ENCODE data around the gene DOCK1.

The DOCK1 gene

DNA sequence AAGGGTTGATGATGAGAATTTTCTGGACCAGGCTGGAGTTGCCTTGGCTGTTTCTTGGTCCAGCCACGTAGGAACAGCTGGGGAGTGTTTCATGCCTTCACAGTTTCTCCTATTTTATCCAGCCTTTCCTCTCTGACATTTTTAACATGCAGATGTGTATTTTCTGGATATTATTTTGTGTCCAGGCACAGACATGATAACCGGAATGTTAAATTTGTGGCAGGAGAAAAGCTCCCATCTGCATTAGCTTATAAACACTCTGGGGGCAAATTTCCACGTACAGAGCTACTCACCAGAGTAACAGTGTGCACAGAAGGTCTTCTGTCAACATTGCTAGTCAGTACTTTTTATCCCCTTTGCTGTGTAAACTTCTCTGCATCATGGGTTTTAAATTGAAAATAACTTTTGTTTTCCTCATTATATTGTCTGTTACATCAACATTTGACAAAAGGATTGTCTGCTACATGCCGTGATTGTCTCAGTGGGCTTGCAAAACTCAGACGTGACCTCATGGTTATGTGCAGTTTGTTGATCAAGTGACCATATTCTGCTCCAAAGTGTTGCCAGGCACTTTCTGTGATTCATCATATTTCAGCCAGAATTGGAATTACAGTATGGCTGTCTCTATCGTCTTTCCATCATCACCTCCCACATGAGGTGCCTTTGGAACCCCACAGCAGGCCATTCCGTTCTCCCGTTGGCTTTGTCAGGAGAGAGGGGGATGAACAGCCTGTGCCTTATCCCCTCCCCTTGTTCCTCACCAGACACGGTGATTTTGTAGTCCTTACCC lies 249.8 kb downstream of the DOCK1 start:
- no CpG with 5 or more reads among the region's 9 CpGs for WGBS (ENCODE audit: extremely low coverage, insufficient coverage, low lambda C conversion rate)

DNA sequence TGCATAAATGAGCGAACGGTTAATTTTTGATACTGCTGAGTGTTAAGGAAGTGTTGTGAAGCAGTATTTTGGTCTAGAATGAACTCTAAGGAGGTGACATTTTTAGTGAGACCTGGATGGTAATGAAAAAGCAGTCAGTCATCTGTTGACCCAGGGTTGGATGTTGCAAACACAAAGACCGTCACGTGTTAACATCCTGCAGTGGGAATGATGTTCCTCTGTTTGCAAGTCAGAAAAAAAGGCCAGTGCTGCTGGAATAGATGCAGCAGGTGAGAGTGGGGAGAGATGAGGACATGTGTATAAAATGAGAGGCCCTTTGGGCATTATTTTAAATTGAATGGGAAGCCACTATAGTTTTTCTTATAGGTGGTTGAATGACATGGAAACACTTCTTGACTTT lies 251.9 kb downstream of the DOCK1 start:
- no CpG with 5 or more reads among the region's 4 CpGs for WGBS (ENCODE audit: extremely low coverage, insufficient coverage, low lambda C conversion rate)
- Histone ChIP-seq H2BK120ac (ENCODE audit: low read depth, low read length) (no peak overlapping the region), H3K4me1 (ENCODE audit: control insufficient read depth, low read depth, low read length) (no peaks in the 10 kb centered on the region), H4K8ac (ENCODE audit: low read depth, low read length) (no peak overlapping the region), H3K4me3 (ENCODE audit: low read length) (no peak overlapping the region), H3K27me3 (ENCODE audit: insufficient read depth, low read length, poor library complexity) (no peaks in the 10 kb centered on the region), H3K4me2 (ENCODE audit: low read length) (no peak overlapping the region), H3K23ac (ENCODE audit: low read length) (no peak overlapping the region), H3K79me1 (ENCODE audit: low read length) (peaks cover 1% of the 10 kb centered on the region), H3K4ac (ENCODE audit: low read depth, low read length) (no peak overlapping the region), H3K36me3 (ENCODE audit: control insufficient read depth, insufficient read depth, low read length) (no peaks in the 10 kb centered on the region), H2BK5ac (ENCODE audit: low read length) (no peak overlapping the region), H2BK15ac (replicated peaks; ENCODE audit: low read depth) (no peak overlapping the region), H3K79me2 (ENCODE audit: control insufficient read depth, insufficient read depth, low read length) (no peaks in the 10 kb centered on the region), H3K18ac (ENCODE audit: low read length) (no peak overlapping the region), H3K27ac (ENCODE audit: low read depth, low read length) (no peak overlapping the region), H3K56ac (ENCODE audit: low read length) (no peak overlapping the region), H4K5ac (ENCODE audit: low read length) (no peak overlapping the region), H2AK5ac (ENCODE audit: low read length) (no peak overlapping the region), H3K9ac (ENCODE audit: low read length) (no peak overlapping the region)
- no peak for DNase-seq

More for the DNA sequence above, 249.8 kb downstream of the DOCK1 start:
- no peak overlapping the region for H3K27ac ChIP-seq (ENCODE audit: low read depth, low read length)
- no peak overlapping the region for H2BK15ac ChIP-seq (replicated peaks; ENCODE audit: low read depth)
- H3K9ac ChIP-seq (ENCODE audit: low read length), result no peak overlapping the region
- H4K8ac ChIP-seq (ENCODE audit: low read depth, low read length), result no peak overlapping the region
- no peak for DNase-seq
- H3K79me1 ChIP-seq (ENCODE audit: low read length), result peaks cover 1% of the 10 kb centered on the region
- no peak overlapping the region for H4K5ac ChIP-seq (ENCODE audit: low read length)
- H3K18ac ChIP-seq (ENCODE audit: low read length), result no peak overlapping the region
- H3K4me2 ChIP-seq (ENCODE audit: low read length), result no peak overlapping the region
- no peaks in the 10 kb centered on the region for H3K27me3 ChIP-seq (ENCODE audit: insufficient read depth, low read length, poor library complexity)
- H3K4ac ChIP-seq (ENCODE audit: low read depth, low read length), result no peak overlapping the region
- no peak overlapping the region for H3K56ac ChIP-seq (ENCODE audit: low read length)
- H2BK120ac ChIP-seq (ENCODE audit: low read depth, low read length), result no peak overlapping the region
- H3K4me3 ChIP-seq (ENCODE audit: low read length), result no peak overlapping the region
- H3K23ac ChIP-seq (ENCODE audit: low read length), result no peak overlapping the region
- no peaks in the 10 kb centered on the region for H3K4me1 ChIP-seq (ENCODE audit: control insufficient read depth, low read depth, low read length)
- no peaks in the 10 kb centered on the region for H3K79me2 ChIP-seq (ENCODE audit: control insufficient read depth, insufficient read depth, low read length)
- H2BK5ac ChIP-seq (ENCODE audit: low read length), result no peak overlapping the region
- no peak overlapping the region for H2AK5ac ChIP-seq (ENCODE audit: low read length)
- no peaks in the 10 kb centered on the region for H3K36me3 ChIP-seq (ENCODE audit: control insufficient read depth, insufficient read depth, low read length)

GRCh38 chr10:127157506-127158200 lies 252.4 kb downstream of the DOCK1 start:
- Histone ChIP-seq H2BK15ac (replicated peaks; ENCODE audit: low read depth) (no peak overlapping the region), H3K4me3 (ENCODE audit: low read length) (no peak overlapping the region), H3K79me1 (ENCODE audit: low read length) (peaks cover 1% of the 10 kb centered on the region), H4K5ac (ENCODE audit: low read length) (no peak overlapping the region), H3K56ac (ENCODE audit: low read length) (no peak overlapping the region), H4K8ac (ENCODE audit: low read depth, low read length) (no peak overlapping the region), H3K18ac (ENCODE audit: low read length) (no peak overlapping the region), H2BK120ac (ENCODE audit: low read depth, low read length) (no peak overlapping the region), H3K27ac (ENCODE audit: low read depth, low read length) (no peak overlapping the region), H3K79me2 (ENCODE audit: control insufficient read depth, insufficient read depth, low read length) (no peaks in the 10 kb centered on the region), H3K4ac (ENCODE audit: low read depth, low read length) (no peak overlapping the region), H3K9ac (ENCODE audit: low read length) (no peak overlapping the region), H3K23ac (ENCODE audit: low read length) (no peak overlapping the region), H3K4me1 (ENCODE audit: control insufficient read depth, low read depth, low read length) (no peaks in the 10 kb centered on the region), H3K27me3 (ENCODE audit: insufficient read depth, low read length, poor library complexity) (no peaks in the 10 kb centered on the region), H3K4me2 (ENCODE audit: low read length) (no peak overlapping the region), H2AK5ac (ENCODE audit: low read length) (no peak overlapping the region), H2BK5ac (ENCODE audit: low read length) (no peak overlapping the region), H3K36me3 (ENCODE audit: control insufficient read depth, insufficient read depth, low read length) (no peaks in the 10 kb centered on the region)
- DNase-seq, result no peak
- no CpG with 5 or more reads among the region's 2 CpGs for WGBS (ENCODE audit: extremely low coverage, insufficient coverage, low lambda C conversion rate)

DNA sequence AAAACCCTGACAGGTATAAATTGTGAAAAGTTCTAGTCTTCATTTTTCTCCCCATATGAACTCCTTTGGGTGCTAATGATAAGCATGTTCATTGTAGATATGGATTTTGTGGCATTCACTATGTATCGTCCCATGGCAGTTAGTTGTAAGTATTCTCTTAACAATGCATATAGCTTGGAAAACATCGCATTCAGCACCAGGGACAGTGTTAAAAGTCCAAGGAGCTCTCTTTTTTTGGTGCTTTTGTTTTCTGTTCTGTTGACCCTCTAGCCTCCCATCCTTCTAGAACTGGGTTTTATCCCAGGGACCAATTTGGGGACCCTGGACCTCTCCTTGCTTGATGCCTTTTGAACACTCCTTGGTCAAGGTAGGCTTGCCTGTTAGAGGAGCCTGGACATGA lies 253.4 kb downstream of the DOCK1 start:
- Histone ChIP-seq H3K36me3 (ENCODE audit: control insufficient read depth, insufficient read depth, low read length) (no peaks in the 10 kb centered on the region), H2BK5ac (ENCODE audit: low read length) (no peak overlapping the region)
- no CpG with 5 or more reads among the region's 2 CpGs for WGBS (ENCODE audit: extremely low coverage, insufficient coverage, low lambda C conversion rate)

DNA sequence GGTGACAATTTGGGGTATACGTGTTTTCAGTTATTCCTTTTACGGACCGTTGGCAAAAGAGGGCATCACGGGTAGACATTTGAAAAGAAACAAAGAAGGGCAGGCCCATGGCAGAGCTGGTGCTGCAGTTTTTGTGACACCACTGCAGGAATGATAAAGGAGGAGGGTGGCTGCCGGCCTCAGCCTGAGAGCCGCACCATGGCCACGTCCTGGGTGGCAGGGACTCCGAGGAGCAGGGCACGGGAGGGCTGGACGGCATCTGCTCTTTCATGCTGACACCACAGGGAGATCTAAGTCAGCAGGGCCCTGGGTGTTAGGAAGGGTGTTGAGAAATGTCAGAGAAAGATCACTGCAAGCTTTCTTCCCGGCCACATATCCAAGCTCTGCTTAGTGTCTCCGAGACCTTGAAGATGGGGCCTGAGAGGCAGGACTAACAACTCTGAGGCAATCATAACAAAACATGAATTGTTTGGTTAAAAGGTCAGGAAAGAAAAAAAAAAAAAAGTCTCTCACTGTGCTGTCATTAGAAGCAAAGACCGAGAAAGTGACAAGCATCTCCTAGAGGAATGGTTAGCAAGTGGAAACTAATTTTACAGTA lies 254.5 kb downstream of the DOCK1 start:
- no peak overlapping the region for H4K8ac ChIP-seq (ENCODE audit: low read depth, low read length)
- no peak overlapping the region for H3K4me2 ChIP-seq (ENCODE audit: low read length)
- H3K18ac ChIP-seq (ENCODE audit: low read length), result no peak overlapping the region
- no peak overlapping the region for H3K9ac ChIP-seq (ENCODE audit: low read length)
- no peaks in the 10 kb centered on the region for H3K79me2 ChIP-seq (ENCODE audit: control insufficient read depth, insufficient read depth, low read length)
- no peak overlapping the region for H3K4me3 ChIP-seq (ENCODE audit: low read length)
- no peak overlapping the region for H3K56ac ChIP-seq (ENCODE audit: low read length)
- WGBS (ENCODE audit: extremely low coverage, insufficient coverage, low lambda C conversion rate), result no CpG with 5 or more reads among the region's 13 CpGs
- no peak overlapping the region for H2BK5ac ChIP-seq (ENCODE audit: low read length)
- DNase-seq, result no peak
- no peak overlapping the region for H4K5ac ChIP-seq (ENCODE audit: low read length)
- no peaks in the 10 kb centered on the region for H3K4me1 ChIP-seq (ENCODE audit: control insufficient read depth, low read depth, low read length)
- H2BK120ac ChIP-seq (ENCODE audit: low read depth, low read length), result no peak overlapping the region
- peaks cover 1% of the 10 kb centered on the region for H3K79me1 ChIP-seq (ENCODE audit: low read length)
- no peak overlapping the region for H3K27ac ChIP-seq (ENCODE audit: low read depth, low read length)
- H3K4ac ChIP-seq (ENCODE audit: low read depth, low read length), result no peak overlapping the region
- no peak overlapping the region for H2BK15ac ChIP-seq (replicated peaks; ENCODE audit: low read depth)
- no peak overlapping the region for H3K23ac ChIP-seq (ENCODE audit: low read length)
- no peak overlapping the region for H2AK5ac ChIP-seq (ENCODE audit: low read length)
- no peaks in the 10 kb centered on the region for H3K36me3 ChIP-seq (ENCODE audit: control insufficient read depth, insufficient read depth, low read length)
- H3K27me3 ChIP-seq (ENCODE audit: insufficient read depth, low read length, poor library complexity), result no peaks in the 10 kb centered on the region

More for the DNA sequence above, 253.4 kb downstream of the DOCK1 start:
- H3K9ac ChIP-seq (ENCODE audit: low read length), result no peak overlapping the region
- H3K23ac ChIP-seq (ENCODE audit: low read length), result no peak overlapping the region
- no peak overlapping the region for H3K56ac ChIP-seq (ENCODE audit: low read length)
- H2BK120ac ChIP-seq (ENCODE audit: low read depth, low read length), result no peak overlapping the region
- H3K79me1 ChIP-seq (ENCODE audit: low read length), result peaks cover 1% of the 10 kb centered on the region
- no peak overlapping the region for H3K4ac ChIP-seq (ENCODE audit: low read depth, low read length)
- H3K4me2 ChIP-seq (ENCODE audit: low read length), result no peak overlapping the region
- H3K4me1 ChIP-seq (ENCODE audit: control insufficient read depth, low read depth, low read length), result no peaks in the 10 kb centered on the region
- H3K27ac ChIP-seq (ENCODE audit: low read depth, low read length), result no peak overlapping the region
- H3K18ac ChIP-seq (ENCODE audit: low read length), result no peak overlapping the region
- peak; percentile 3 for DNase-seq
- H3K4me3 ChIP-seq (ENCODE audit: low read length), result no peak overlapping the region
- no peak overlapping the region for H2AK5ac ChIP-seq (ENCODE audit: low read length)
- H3K27me3 ChIP-seq (ENCODE audit: insufficient read depth, low read length, poor library complexity), result no peaks in the 10 kb centered on the region
- no peak overlapping the region for H4K5ac ChIP-seq (ENCODE audit: low read length)
- H4K8ac ChIP-seq (ENCODE audit: low read depth, low read length), result no peak overlapping the region
- no peak overlapping the region for H2BK15ac ChIP-seq (replicated peaks; ENCODE audit: low read depth)
- no peaks in the 10 kb centered on the region for H3K79me2 ChIP-seq (ENCODE audit: control insufficient read depth, insufficient read depth, low read length)

Data from mesendoderm (in vitro differentiated cells).